Keratinocyte (primary cell): ENCODE data around the gene RASSF7. TPM values are rescaled to one million over a fixed set of nuclear protein-coding genes. Genes with fewer than 3 reads are reported as not detected.

Experiments used
- DNase-seq: peaks from one replicate; pipeline ENCODE4 v3.0.0-alpha.2; 2011; ENCODE audit warnings: low read depth, missing footprints, low spot score
- FAIRE-seq: peaks from 2 replicates; lab custom pipeline; 2011; peaks lifted over from hg19 to GRCh38; lab: Jason Lieb, UNC
- H2AFZ ChIP-seq: 2 replicates; pipeline ENCODE4 v1.6.0; 2012; ENCODE audit warnings: low read length, control low read depth, inconsistent platforms; ENCODE audit not compliant: control insufficient read depth
- H3K27ac ChIP-seq: 2 replicates; pipeline ENCODE4 v1.5.1; 2011; ENCODE audit warnings: low read length; ENCODE audit not compliant: control insufficient read depth, insufficient read depth
- H3K27me3 ChIP-seq: 3 replicates; pipeline ENCODE4 v1.6.0; 2011; ENCODE audit warnings: low read length; ENCODE audit not compliant: control insufficient read depth, insufficient read depth; ENCODE audit errors: extremely low read depth
- H3K36me3 ChIP-seq, 2 experiments: 2 replicates in 1 of 2; 3 replicates in 1 of 2; pipeline ENCODE4 v1.5.1; 2011; ENCODE audit warnings: low read length in 2 of 2, mild to moderate bottlenecking in 1 of 2; ENCODE audit not compliant: control insufficient read depth in 2 of 2, insufficient read depth in 2 of 2; ENCODE audit errors: extremely low read depth in 1 of 2
- H3K4me1 ChIP-seq: 3 replicates; pipeline ENCODE4 v1.5.1; 2011; ENCODE audit warnings: low read length; ENCODE audit not compliant: control insufficient read depth, insufficient read depth; ENCODE audit errors: extremely low read depth
- H3K4me2 ChIP-seq: 3 replicates; pipeline ENCODE4 v1.6.0; 2011; ENCODE audit warnings: low read depth, low read length; ENCODE audit not compliant: control insufficient read depth, insufficient read depth; ENCODE audit errors: extremely low read depth
- H3K4me3 ChIP-seq, 3 experiments: fragments of 200-600 bp in 1 of 3; sonication (generic) in 1 of 3; 2 replicates in 2 of 3; 3 replicates in 1 of 3; pipeline ENCODE4 v1.5.1; 2011 to 2016; ENCODE audit warnings: low read length in 3 of 3, mild to moderate bottlenecking in 3 of 3, control low read depth in 2 of 3, inconsistent platforms in 1 of 3, low read depth in 1 of 3, mixed read lengths in 1 of 3, mixed run types in 1 of 3, moderate library complexity in 1 of 3; ENCODE audit not compliant: control insufficient read depth in 2 of 3, insufficient read depth in 2 of 3; ENCODE audit errors: extremely low read depth in 1 of 3
- H3K79me2 ChIP-seq: 2 replicates; pipeline ENCODE4 v1.6.0; 2012; ENCODE audit warnings: low read length; ENCODE audit not compliant: control insufficient read depth, insufficient read depth
- H3K9ac ChIP-seq: 3 replicates; pipeline ENCODE4 v1.6.0; 2011; ENCODE audit warnings: low read length; ENCODE audit not compliant: control insufficient read depth, insufficient read depth; ENCODE audit errors: extremely low read depth
- H3K9me1 ChIP-seq: 3 replicates; pipeline ENCODE4 v1.6.0; 2011; ENCODE audit warnings: low read length; ENCODE audit not compliant: control insufficient read depth, insufficient read depth; ENCODE audit errors: extremely low read depth
- H3K9me3 ChIP-seq: 2 replicates; pipeline ENCODE4 v1.5.1; 2012; ENCODE audit warnings: low read depth, low read length; ENCODE audit not compliant: control insufficient read depth
- H4K20me1 ChIP-seq: 3 replicates; pipeline ENCODE4 v1.6.0; 2011; ENCODE audit warnings: low read length; ENCODE audit not compliant: control insufficient read depth, insufficient read depth; ENCODE audit errors: extremely low read depth
- EZH2 ChIP-seq: IDR thresholded peaks from one replicate; pipeline ENCODE4 v1.6.1; 2012; ENCODE audit warnings: inconsistent platforms, mild to moderate bottlenecking, low read length, moderate library complexity
- dilution Hi-C: fragments of 300-500 bp; cut with MboI; formaldehyde crosslinking; loops from one replicate; pipeline ENCODE4 v1.7.0; 2020; ENCODE audit warnings: low sequenced_read_pairs; ENCODE audit not compliant: extremely low pct_ligation_motif_present
- polyA plus RNA-seq, 5 experiments: library from polyadenylated mRNA; depleted of rRNA in 3 of 5; stranded (reverse) in 3 of 5; stranded (forward) in 1 of 5; unstranded in 1 of 5; fragments of >200 nt; gene quantifications; 1 replicate in 1 of 5; 2 replicates in 3 of 5; 3 replicates in 1 of 5; pipeline versions ENCODE4 v1.2.1 to v1.2.3, GENCODE V29; 2011 to 2012; ENCODE audit warnings: missing spikeins in 2 of 5, low read depth in 1 of 5, low replicate concordance in 1 of 5
- TF ChIP-seq, protein P1 (sequence below), 3 experiments: IDR thresholded peaks in 1 of 3; conservative IDR thresholded peaks in 1 of 3; optimal IDR thresholded peaks in 1 of 3; 2 replicates in 2 of 3; 3 replicates in 1 of 3; pipeline versions ENCODE3 to v1.5.1; 2011; ENCODE audit warnings: low read length in 3 of 3, mild to moderate bottlenecking in 3 of 3, moderate library complexity in 2 of 3, control low read depth in 1 of 3, inconsistent platforms in 1 of 3; ENCODE audit not compliant: insufficient read depth in 2 of 3; ENCODE audit errors: extremely low read depth in 1 of 3

The RASSF7 gene
- polyA plus RNA-seq, 1 donor (not counting 4 experiments of a cell fraction or from before 2014, with no cell fraction given) = 24.3 TPM

DNA sequence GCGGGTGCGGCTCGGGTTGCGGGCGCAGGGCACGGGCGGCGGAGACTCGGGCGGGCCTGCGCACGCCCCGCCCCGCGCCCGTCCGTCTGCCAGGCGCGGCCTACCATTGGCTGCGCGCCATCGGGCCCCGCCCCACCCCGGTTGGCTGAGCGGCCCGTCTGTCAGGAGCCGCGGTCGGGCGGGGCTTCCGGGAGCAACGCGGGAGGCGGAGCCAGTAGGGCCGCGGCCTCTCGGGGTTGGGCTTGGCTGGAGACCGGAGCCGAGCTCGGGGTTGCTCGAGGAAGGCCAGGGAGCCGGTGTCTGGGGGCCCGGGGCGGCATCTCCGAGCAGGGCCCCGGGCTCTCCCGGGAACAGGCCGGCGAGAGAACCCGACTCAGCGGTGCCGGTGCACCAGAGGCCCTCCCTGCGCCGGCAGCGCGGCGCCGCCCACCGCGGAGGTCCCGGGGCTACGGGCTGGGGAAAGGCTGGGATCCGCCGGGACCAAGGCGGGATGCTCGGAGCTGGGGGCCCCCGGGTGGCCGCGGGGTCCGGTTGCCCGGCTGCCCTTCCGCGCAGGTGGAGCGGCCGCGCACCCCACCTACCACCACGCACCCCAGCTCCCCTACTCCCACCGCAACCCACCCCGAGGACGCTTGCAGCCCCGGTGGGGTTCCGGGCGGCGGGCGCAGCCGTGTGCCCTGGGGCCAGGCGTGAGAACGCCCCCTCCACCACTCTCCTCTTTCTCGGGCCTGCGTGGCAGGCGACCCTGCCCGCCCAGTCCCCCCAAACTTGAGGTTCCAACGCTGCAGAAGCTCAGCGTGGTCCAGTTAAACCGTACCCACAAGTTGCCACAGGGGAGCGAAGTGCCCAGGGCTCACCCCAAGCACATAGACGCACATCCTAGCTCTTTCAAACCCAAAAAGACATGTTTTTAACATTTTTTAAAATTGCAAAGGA lies 25.0 kb upstream of the RASSF7 start, which contains the start of gene HRAS:
Gene HRAS (minus strand): TSS at position 58 of the 936 bp plus-strand sequence.
- Histone ChIP-seq H3K4me2 (peak within 1 kb of the TSS; percentile 68), H2AFZ (peak within 1 kb of the TSS; percentile 19), H3K9ac (peak within 1 kb of the TSS; percentile 90), H3K4me3 (peak within 1 kb of the TSS; percentile 74 to 96 (median 83)), H3K36me3 (peaks cover 17 to 27% of the 10 kb centered on the region in 2 experiments), H3K79me2 (peaks cover 31% of the 10 kb centered on the region), H4K20me1 (peaks cover 22% of the 10 kb centered on the region), H3K27me3 (peaks cover 6% of the 10 kb centered on the region), H3K27ac (peak within 1 kb of the TSS; percentile 82), H3K9me3 (no peaks in the 10 kb centered on the region), H3K9me1 (no peaks in the 10 kb centered on the region), H3K4me1 (peaks cover 23% of the 10 kb centered on the region)
- no peak for FAIRE-seq
- dilution Hi-C loops = no loop called here
- TF ChIP-seq, protein P1, sequence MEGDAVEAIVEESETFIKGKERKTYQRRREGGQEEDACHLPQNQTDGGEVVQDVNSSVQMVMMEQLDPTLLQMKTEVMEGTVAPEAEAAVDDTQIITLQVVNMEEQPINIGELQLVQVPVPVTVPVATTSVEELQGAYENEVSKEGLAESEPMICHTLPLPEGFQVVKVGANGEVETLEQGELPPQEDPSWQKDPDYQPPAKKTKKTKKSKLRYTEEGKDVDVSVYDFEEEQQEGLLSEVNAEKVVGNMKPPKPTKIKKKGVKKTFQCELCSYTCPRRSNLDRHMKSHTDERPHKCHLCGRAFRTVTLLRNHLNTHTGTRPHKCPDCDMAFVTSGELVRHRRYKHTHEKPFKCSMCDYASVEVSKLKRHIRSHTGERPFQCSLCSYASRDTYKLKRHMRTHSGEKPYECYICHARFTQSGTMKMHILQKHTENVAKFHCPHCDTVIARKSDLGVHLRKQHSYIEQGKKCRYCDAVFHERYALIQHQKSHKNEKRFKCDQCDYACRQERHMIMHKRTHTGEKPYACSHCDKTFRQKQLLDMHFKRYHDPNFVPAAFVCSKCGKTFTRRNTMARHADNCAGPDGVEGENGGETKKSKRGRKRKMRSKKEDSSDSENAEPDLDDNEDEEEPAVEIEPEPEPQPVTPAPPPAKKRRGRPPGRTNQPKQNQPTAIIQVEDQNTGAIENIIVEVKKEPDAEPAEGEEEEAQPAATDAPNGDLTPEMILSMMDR (optimal IDR thresholded peaks at IDR 0.05 in 1 of 3, IDR thresholded peaks at IDR 0.05 in 1 of 3, conservative IDR thresholded peaks at IDR 0.05 in 1 of 3; ENCODE audit: extremely low read depth in 1 of 3, insufficient read depth in 2 of 3, low read length in 3 of 3) = no peak
- TF ChIP-seq EZH2 = no peak
- DNase-seq = peak; percentile 53

DNA sequence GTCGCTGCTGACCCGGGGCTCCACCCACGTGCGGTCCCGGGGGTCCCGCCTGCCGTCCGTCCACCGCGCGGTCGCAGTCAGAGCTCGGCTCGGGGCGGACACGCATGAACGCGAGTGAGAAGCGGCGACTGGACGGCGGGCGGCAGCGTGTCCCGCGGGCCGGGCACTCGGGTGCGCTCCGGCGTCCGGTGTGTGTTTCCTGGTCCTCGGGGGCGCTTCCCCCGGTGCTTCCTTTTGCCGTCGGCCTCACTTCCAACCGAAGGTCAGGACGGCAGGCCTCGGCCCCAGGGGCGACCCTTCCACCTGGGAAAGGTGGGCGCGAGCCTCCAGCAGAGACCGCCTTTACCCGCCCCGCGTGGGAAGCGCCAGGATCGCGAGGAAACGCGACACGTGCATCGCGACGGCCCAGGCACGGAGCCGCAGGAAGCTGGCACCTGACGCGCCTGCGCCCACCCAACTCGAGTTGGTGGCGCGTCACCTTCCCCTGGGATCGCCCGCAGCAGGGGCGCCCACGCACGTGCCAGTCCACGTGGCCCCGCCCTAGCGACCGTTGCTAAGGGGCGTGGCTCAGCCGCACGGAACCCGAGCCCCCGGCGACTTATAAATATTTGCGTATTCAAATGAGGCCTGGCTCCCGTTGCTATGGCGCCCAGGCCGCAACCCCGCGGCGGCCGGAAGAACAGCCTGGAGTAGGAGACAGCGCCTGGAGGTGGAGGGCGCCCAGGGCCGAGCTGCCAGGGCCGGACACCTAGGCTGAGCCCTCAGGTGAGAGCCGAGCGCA lies 23.7 kb upstream of the RASSF7 start, which contains the start of gene LRRC56:
Gene LRRC56 (plus strand): TSS at position 687 of the 781 bp plus-strand sequence. CDS start 3,158 bp downstream, outside the sequence.
- no peak for FAIRE-seq
- Histone ChIP-seq H3K79me2 (peaks cover 26% of the 10 kb centered on the region), H3K9me3 (no peaks in the 10 kb centered on the region), H3K4me3 (peak within 1 kb of the TSS in 2 of 3 experiments; percentile 19 to 34), H2AFZ (peak within 1 kb of the TSS; percentile 43), H3K27me3 (peaks cover 6% of the 10 kb centered on the region), H3K4me2 (peak within 1 kb of the TSS; percentile 68), H4K20me1 (peaks cover 17% of the 10 kb centered on the region), H3K9ac (peak within 1 kb of the TSS; percentile 56), H3K4me1 (peaks cover 23% of the 10 kb centered on the region), H3K27ac (peak within 1 kb of the TSS; percentile 20), H3K9me1 (no peaks in the 10 kb centered on the region), H3K36me3 (peaks cover 11 to 17% of the 10 kb centered on the region in 2 experiments)
- dilution Hi-C loops = no loop called here
- TF ChIP-seq, protein P1 (optimal IDR thresholded peaks at IDR 0.05 in 1 of 3, IDR thresholded peaks at IDR 0.05 in 1 of 3, conservative IDR thresholded peaks at IDR 0.05 in 1 of 3; ENCODE audit: extremely low read depth in 1 of 3, insufficient read depth in 2 of 3, low read length in 3 of 3) = no peak
- peak; percentile 21 for TF ChIP-seq EZH2
- DNase-seq = no peak
